ENCODE measurements around the gene SH3RF2. TPM values are rescaled to one million over a fixed set of nuclear protein-coding genes. Genes with fewer than 3 reads are reported as not detected.

SH3RF2 gene
- total and polyA plus RNA-seq, 10 of the 15 experiments (the other 5 are each of a cell fraction or from before 2014, with no cell fraction given): 0.15 TPM; not detected in 9

DNA sequence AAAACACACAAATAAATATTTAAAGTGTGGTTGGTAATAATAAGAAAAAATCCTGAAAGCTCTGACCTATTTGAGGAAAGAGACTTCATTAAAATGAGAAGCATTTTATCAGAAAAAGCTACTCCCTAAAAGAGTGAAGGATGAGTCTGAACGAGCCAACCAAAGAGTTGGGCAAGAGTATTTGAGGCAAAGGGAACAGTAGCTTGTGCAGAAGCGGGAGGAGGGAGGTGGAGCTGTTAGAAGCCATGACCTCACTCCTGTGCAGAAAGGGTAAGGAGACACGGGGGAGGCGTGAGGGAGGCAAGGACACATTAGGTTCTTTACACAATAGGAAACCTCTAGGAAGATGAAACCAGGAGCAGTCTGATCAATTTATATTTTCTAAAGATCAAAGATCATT lies 29.4 kb downstream of the SH3RF2 start:
- no peaks in the 10 kb centered on the region for H3K9me3 ChIP-seq (replicated peaks; ENCODE audit: control insufficient read depth, insufficient read depth, low read length)
- H3K4me2 ChIP-seq (ENCODE audit: control insufficient read depth, insufficient read depth): no peak overlapping the region
- no peak overlapping the region for H3K4me3 ChIP-seq
- H3K79me2 ChIP-seq (ENCODE audit: control insufficient read depth, insufficient read depth, low read length): no peaks in the 10 kb centered on the region
- no peak for ATAC-seq
- H4K20me1 ChIP-seq (ENCODE audit: control insufficient read depth, insufficient read depth): no peaks in the 10 kb centered on the region
- no peaks in the 10 kb centered on the region for H3K4me1 ChIP-seq (ENCODE audit: control insufficient read depth, insufficient read depth, low read length)
- no peak overlapping the region for H2AFZ ChIP-seq (ENCODE audit: control insufficient read depth, low read depth, low read length)
- H3K27me3 ChIP-seq (replicated peaks in 1 of 2; ENCODE audit: control insufficient read depth in 2 of 2, insufficient read depth in 2 of 2, low read length in 1 of 2): no peaks in the 10 kb centered on the region; a peak in 2 of 4 replicates
- BruUV-seq (replicated peaks): no TSS peak
- no peak overlapping the region for H3K27ac ChIP-seq (ENCODE audit: control insufficient read depth, insufficient read depth)
- SMC1A ChIA-PET (ENCODE audit: uncharacterized antibody, unreplicated experiment): no interaction called here
- CTCF ChIA-PET: no interaction called here
- no peak for DNase-seq (ENCODE audit: low read depth, low spot score)
- 18% methylated on average over 4 of the region's 4 CpGs for WGBS (ENCODE audit: insufficient coverage, insufficient replicate concordance, low lambda C conversion rate, missing lambda C conversion rate)
- in situ Hi-C loops (cut with MboI) (no loop called here), intact Hi-C loops (cut with micrococcal nuclease; ENCODE audit: unreplicated experiment) (no loop called here)
- TF ChIP-seq MEF2B (IDR thresholded peaks at IDR 0.05; ENCODE audit: partially characterized antibody, poor library complexity, severe bottlenecking): no peak
- no peak for TF ChIP-seq BCLAF1 (IDR thresholded peaks at IDR 0.05)
- TF ChIP-seq, protein P1, sequence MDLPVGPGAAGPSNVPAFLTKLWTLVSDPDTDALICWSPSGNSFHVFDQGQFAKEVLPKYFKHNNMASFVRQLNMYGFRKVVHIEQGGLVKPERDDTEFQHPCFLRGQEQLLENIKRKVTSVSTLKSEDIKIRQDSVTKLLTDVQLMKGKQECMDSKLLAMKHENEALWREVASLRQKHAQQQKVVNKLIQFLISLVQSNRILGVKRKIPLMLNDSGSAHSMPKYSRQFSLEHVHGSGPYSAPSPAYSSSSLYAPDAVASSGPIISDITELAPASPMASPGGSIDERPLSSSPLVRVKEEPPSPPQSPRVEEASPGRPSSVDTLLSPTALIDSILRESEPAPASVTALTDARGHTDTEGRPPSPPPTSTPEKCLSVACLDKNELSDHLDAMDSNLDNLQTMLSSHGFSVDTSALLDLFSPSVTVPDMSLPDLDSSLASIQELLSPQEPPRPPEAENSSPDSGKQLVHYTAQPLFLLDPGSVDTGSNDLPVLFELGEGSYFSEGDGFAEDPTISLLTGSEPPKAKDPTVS (IDR thresholded peaks at IDR 0.05; ENCODE audit: low read depth, low read length): no peak
- no peak for TF ChIP-seq USF1 (IDR thresholded peaks at IDR 0.05; ENCODE audit: borderline replicate concordance, extremely low read length, insufficient read depth, low read depth, low read length)
- TF ChIP-seq ZNF592 (IDR thresholded peaks at IDR 0.05): no peak
- no peak for TF ChIP-seq RAD21 (IDR thresholded peaks at IDR 0.05; ENCODE audit: insufficient read depth, low read depth, low read length)
- no peak for TF ChIP-seq ZNF207 (IDR thresholded peaks at IDR 0.05; ENCODE audit: borderline replicate concordance)
- TF ChIP-seq ATF7 (IDR thresholded peaks at IDR 0.05; ENCODE audit: low read depth): no peak
- no peak for TF ChIP-seq MXI1 (IDR thresholded peaks at IDR 0.05; ENCODE audit: low read depth, low read length)
- no peak for TF ChIP-seq CHD1 (IDR thresholded peaks at IDR 0.05; ENCODE audit: low read depth, low read length)
- FAIRE-seq: no peak
- H3K9ac ChIP-seq (ENCODE audit: control insufficient read depth, insufficient read depth, low read length): no peak overlapping the region
- POLR2A ChIA-PET: no interaction called here
- RAD21 ChIA-PET (ENCODE audit: unreplicated experiment): no interaction called here
- H3K36me3 ChIP-seq (ENCODE audit: control insufficient read depth in 2 of 2, insufficient read depth in 2 of 2, low read length in 1 of 2): no peaks in the 10 kb centered on the region

All from GM12878 (cell line).